Small intestine (tissue), 7 donors: ENCODE measurements around the gene FGF12. TPM values are rescaled to one million over a fixed set of nuclear protein-coding genes. Genes with fewer than 3 reads are reported as not detected.

Experiments
- DNase-seq, 2 donors: peaks; one replicate each; pipeline versions ENCODE4 v3.0.0 to v3.0.0-alpha.2; 2013
- FAIRE-seq: peaks from 2 replicates; lab custom pipeline; 2012; peaks lifted over from hg19 to GRCh38; lab: Jason Lieb, UNC
- H3K27ac ChIP-seq, 3 donors: one replicate each; pipeline ENCODE4 v1.5.1; 2013; ENCODE audit warnings: low read length in 2 of 3, mild to moderate bottlenecking in 2 of 3, control low read depth in 1 of 3, inconsistent platforms in 1 of 3, low read depth in 1 of 3, moderate library complexity in 1 of 3
- H3K27me3 ChIP-seq, 3 donors: one replicate each; pipeline ENCODE4 v1.6.1; 2013; ENCODE audit warnings: low read length in 3 of 3, inconsistent platforms in 1 of 3; ENCODE audit not compliant: control insufficient read depth in 3 of 3, insufficient read depth in 3 of 3
- H3K36me3 ChIP-seq, 3 donors: one replicate each; pipeline ENCODE4 v1.6.1; 2013; ENCODE audit warnings: low read length in 3 of 3, inconsistent platforms in 1 of 3, low read depth in 1 of 3, mild to moderate bottlenecking in 1 of 3, moderate library complexity in 1 of 3; ENCODE audit not compliant: control insufficient read depth in 3 of 3, insufficient read depth in 2 of 3
- H3K4me1 ChIP-seq, 3 donors: one replicate each; pipeline ENCODE4 v1.6.1; 2013; ENCODE audit warnings: low read length in 2 of 3, inconsistent platforms in 1 of 3, low read depth in 1 of 3, mild to moderate bottlenecking in 1 of 3, moderate library complexity in 1 of 3; ENCODE audit not compliant: control insufficient read depth in 3 of 3, insufficient read depth in 2 of 3
- H3K4me3 ChIP-seq, 3 donors: one replicate each; pipeline ENCODE4 v1.5.1; 2013; ENCODE audit warnings: low read length in 3 of 3, control low read depth in 1 of 3, inconsistent platforms in 1 of 3, low read depth in 1 of 3, mild to moderate bottlenecking in 1 of 3, moderate library complexity in 1 of 3
- H3K9me3 ChIP-seq, 2 donors: one replicate each; pipeline ENCODE4 v1.6.1; 2013; ENCODE audit warnings: low read depth in 1 of 2, low read length in 1 of 2; ENCODE audit not compliant: control insufficient read depth in 2 of 2, insufficient read depth in 1 of 2
- WGBS, 3 donors: extraction: QIAGEN DNeasy Blood & Tissue Kit; methylation state at CpG; one replicate each; pipeline ENCODE4 v1.1.7; 2013; 5-methylcytosine and 5-hydroxymethylcytosine counted together
- polyA plus RNA-seq, 4 donors: library from polyadenylated mRNA; stranded (reverse) in 3 of 4; unstranded in 1 of 4; fragments of 200-250 nt in 3 of 4; fragments of 120-200 nt in 1 of 4; gene quantifications; one replicate each; pipeline versions ENCODE4 v1.2.1 to v1.2.3, GENCODE V29; 2013
- donor health status: healthy with polysubstance abuse.
- donor health status: control.
- donor health status: control.
- donor health status: Bipolar disorder and iron deficiency.
- donor health status: healthy.

The FGF12 gene
- polyA plus RNA-seq, 4 donors = 0.39 to 1.1 (median 0.43) TPM; not detected in 1

GRCh38 chr3:192543163-192543562 lies 184.2 kb downstream of the FGF12 start:
- FAIRE-seq = no peak
- 81 to 88% (median 88%) methylated on average over 3 of the region's 3 CpGs for WGBS, 3 donors
- Histone ChIP-seq H3K27ac (no peak overlapping the region), H3K36me3 (no peaks in the 10 kb centered on the region), H3K27me3 (no peaks in the 10 kb centered on the region), H3K4me3 (no peak overlapping the region), H3K4me1 (no peaks in the 10 kb centered on the region), H3K9me3 (no peaks in the 10 kb centered on the region)
- no peak for DNase-seq

- 74 to 85% (median 78%) methylated on average over 7 of the region's 7 CpGs for WGBS, 3 donors
- no peak for FAIRE-seq
Observed at GRCh38 chr3:192516820-192517219, 210.5 kb downstream of the FGF12 start.

GRCh38 chr3:192515664-192516045 lies 211.7 kb downstream of the FGF12 start:
- 4 to 7% (median 6%) methylated on average over 10 of the region's 10 CpGs for WGBS, 3 donors
- Histone ChIP-seq H3K27ac (no peak overlapping the region), H3K9me3 (no peaks in the 10 kb centered on the region), H3K27me3 (peaks cover 0 to 30% (median 20%) of the 10 kb centered on the region in 3 donors), H3K4me1 (peaks cover 0 to 3% (median 0%) of the 10 kb centered on the region in 3 donors), H3K36me3 (no peaks in the 10 kb centered on the region), H3K4me3 (no peak overlapping the region)
- no peak for DNase-seq
- no peak for FAIRE-seq

More at GRCh38 chr3:192516820-192517219, 210.5 kb downstream of the FGF12 start:
- no peaks in the 10 kb centered on the region for H3K36me3 ChIP-seq
- H3K27me3 ChIP-seq = peaks cover 0 to 30% (median 20%) of the 10 kb centered on the region in 3 donors
- H3K27ac ChIP-seq = no peak overlapping the region
- H3K4me3 ChIP-seq = no peak overlapping the region
- no peak for DNase-seq
- H3K9me3 ChIP-seq = no peaks in the 10 kb centered on the region
- H3K4me1 ChIP-seq = peaks cover 0 to 3% (median 0%) of the 10 kb centered on the region in 3 donors

- DNase-seq (peak; percentile 26 to 48), FAIRE-seq (no peak)
- no peaks in the 10 kb centered on the region for H3K9me3 ChIP-seq
- 4 to 8% (median 8%) methylated on average over 55 to 74 of the region's 74 CpGs for WGBS, 3 donors
- H3K27me3 ChIP-seq = peaks cover 0 to 30% (median 20%) of the 10 kb centered on the region in 3 donors
- peak overlapping the region in 2 of 3 donors; percentile 22 to 39 for H3K4me3 ChIP-seq
- H3K27ac ChIP-seq = no peak overlapping the region
- peaks cover 0 to 3% (median 0%) of the 10 kb centered on the region in 3 donors for H3K4me1 ChIP-seq
- H3K36me3 ChIP-seq = no peaks in the 10 kb centered on the region
Observed at GRCh38 chr3:192514754-192515663, 212.3 kb downstream of the FGF12 start.

- peaks cover 0 to 3% (median 0%) of the 10 kb centered on the region in 3 donors for H3K4me1 ChIP-seq
- H3K27ac ChIP-seq = no peak overlapping the region
- FAIRE-seq (no peak), DNase-seq (peak in 1 of 2 donors; percentile 40)
- no peaks in the 10 kb centered on the region for H3K9me3 ChIP-seq
- peaks cover 0 to 30% (median 20%) of the 10 kb centered on the region in 3 donors for H3K27me3 ChIP-seq
- H3K4me3 ChIP-seq = peak overlapping the region in 1 of 3 donors; percentile 7
- WGBS, 3 donors = 4 to 9% (median 5%) methylated on average over 35 to 39 of the region's 39 CpGs
- H3K36me3 ChIP-seq = no peaks in the 10 kb centered on the region
Observed at GRCh38 chr3:192514081-192514753, 213.1 kb downstream of the FGF12 start.

GRCh38 chr3:192505731-192506130 lies 221.6 kb downstream of the FGF12 start:
- Histone ChIP-seq H3K27ac (no peak overlapping the region), H3K4me1 (no peaks in the 10 kb centered on the region), H3K36me3 (no peaks in the 10 kb centered on the region), H3K9me3 (no peaks in the 10 kb centered on the region), H3K27me3 (no peaks in the 10 kb centered on the region), H3K4me3 (no peak overlapping the region)
- FAIRE-seq (no peak), DNase-seq (no peak)
- 68 to 72% (median 70%) methylated on average over 6 of the region's 6 CpGs for WGBS, 3 donors

GRCh38 chr3:192501401-192501800 lies 225.9 kb downstream of the FGF12 start:
- WGBS, 3 donors = 73 to 82% (median 76%) methylated on average over 3 of the region's 3 CpGs
- FAIRE-seq (no peak), DNase-seq (no peak)
- Histone ChIP-seq H3K27me3 (no peaks in the 10 kb centered on the region), H3K36me3 (no peaks in the 10 kb centered on the region), H3K9me3 (no peaks in the 10 kb centered on the region), H3K27ac (no peak overlapping the region), H3K4me1 (no peaks in the 10 kb centered on the region), H3K4me3 (no peak overlapping the region)

- H3K36me3 ChIP-seq = no peaks in the 10 kb centered on the region
- 66 to 69% (median 69%) methylated on average over 7 of the region's 7 CpGs for WGBS, 3 donors
- DNase-seq (no peak), FAIRE-seq (no peak)
- no peaks in the 10 kb centered on the region for H3K4me1 ChIP-seq
- no peak overlapping the region for H3K27ac ChIP-seq
- H3K4me3 ChIP-seq = no peak overlapping the region
- H3K27me3 ChIP-seq = no peaks in the 10 kb centered on the region
- H3K9me3 ChIP-seq = no peaks in the 10 kb centered on the region
Observed at GRCh38 chr3:192496905-192497587, 230.3 kb downstream of the FGF12 start.
